Chondrocyte (in vitro differentiated cells): ENCODE measurements around the gene NOX4. TPM values are rescaled to one million over a fixed set of nuclear protein-coding genes. Genes with fewer than 3 reads are reported as not detected.

Experiments
- DNase-seq: peaks from one replicate; pipeline ENCODE4 v3.0.0; 2021; ENCODE audit warnings: mixed read lengths, low spot score
- H3K27ac Mint-ChIP-seq: one replicate; pipeline ENCODE4 v1.8.0; 2021; ENCODE audit warnings: mild to moderate bottlenecking, moderate library complexity, mixed read lengths; ENCODE audit not compliant: unreplicated experiment
- H3K27me3 Mint-ChIP-seq: 2 replicates; pipeline ENCODE4 v1.8.0; 2021; ENCODE audit warnings: low read depth, mixed read lengths
- H3K36me3 Mint-ChIP-seq: 2 replicates; pipeline ENCODE4 v1.8.0; 2021; ENCODE audit warnings: low read depth, mixed read lengths
- H3K4me1 Mint-ChIP-seq: 2 replicates; pipeline ENCODE4 v1.8.0; 2021; ENCODE audit warnings: low read depth, mild to moderate bottlenecking, mixed read lengths
- H3K4me3 Mint-ChIP-seq: one replicate; pipeline ENCODE4 v1.8.0; 2021; ENCODE audit warnings: mild to moderate bottlenecking, moderate library complexity, mixed read lengths; ENCODE audit not compliant: unreplicated experiment
- H3K9me3 Mint-ChIP-seq: 2 replicates; pipeline ENCODE4 v1.8.0; 2021; ENCODE audit warnings: low read depth, mixed read lengths
- total RNA-seq: library from RNA; stranded (reverse); gene quantifications from 3 replicates; pipeline ENCODE4 v1.2.1, GENCODE V29; 2021
- TF ChIP-seq, protein P1 (sequence below): fragments of 200-600 bp; sonication (generic); IDR thresholded peaks from 2 replicates; pipeline ENCODE4 v1.5.0; 2021; ENCODE audit warnings: antibody characterized with exemption, mild to moderate bottlenecking, moderate library complexity

The NOX4 gene
- total RNA-seq, 1 donor from 2014 or later: 39.1 TPM

DNA sequence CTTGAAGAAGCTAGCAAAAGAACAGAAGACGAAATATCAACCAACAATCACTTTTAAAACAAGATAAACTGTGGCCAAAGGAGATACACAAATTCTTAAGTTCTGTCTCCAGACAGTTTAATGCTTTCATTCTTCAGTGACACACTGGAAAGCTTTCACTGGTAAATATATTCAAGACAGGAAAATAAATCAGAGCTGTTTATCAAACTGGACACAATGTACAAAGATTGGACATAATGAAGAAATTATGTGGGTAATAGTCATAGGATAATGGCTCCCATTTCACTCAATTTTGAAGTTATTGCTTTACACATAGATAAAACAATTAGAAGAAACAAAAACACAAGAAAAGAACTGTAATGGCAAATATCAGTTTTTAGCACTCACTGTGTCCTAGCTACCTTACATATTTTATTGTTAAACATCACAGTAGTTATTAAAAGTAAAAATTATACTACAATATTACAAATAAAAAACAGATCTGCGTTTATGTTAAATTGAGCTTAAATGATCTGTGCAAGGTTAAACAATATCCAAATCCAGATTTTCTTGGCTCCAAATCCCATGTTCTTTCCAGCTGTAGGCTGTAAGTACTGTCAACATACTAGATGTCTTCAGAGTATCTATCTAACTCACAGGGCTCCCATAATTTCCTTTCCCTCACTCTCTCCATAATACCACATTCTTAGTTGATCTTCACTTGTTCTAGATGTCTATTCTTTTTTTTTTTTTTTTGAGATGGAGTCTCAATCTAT, 38.6 kb upstream of the NOX4 start:
- no peak for DNase-seq
- Mint-ChIP-seq H3K27ac (no peak overlapping the region), H3K9me3 (peaks cover 2% of the 10 kb centered on the region), H3K4me3 (no peak overlapping the region), H3K27me3 (no peaks in the 10 kb centered on the region), H3K36me3 (peaks cover 4% of the 10 kb centered on the region), H3K4me1 (no peaks in the 10 kb centered on the region)
- TF ChIP-seq, protein P1, sequence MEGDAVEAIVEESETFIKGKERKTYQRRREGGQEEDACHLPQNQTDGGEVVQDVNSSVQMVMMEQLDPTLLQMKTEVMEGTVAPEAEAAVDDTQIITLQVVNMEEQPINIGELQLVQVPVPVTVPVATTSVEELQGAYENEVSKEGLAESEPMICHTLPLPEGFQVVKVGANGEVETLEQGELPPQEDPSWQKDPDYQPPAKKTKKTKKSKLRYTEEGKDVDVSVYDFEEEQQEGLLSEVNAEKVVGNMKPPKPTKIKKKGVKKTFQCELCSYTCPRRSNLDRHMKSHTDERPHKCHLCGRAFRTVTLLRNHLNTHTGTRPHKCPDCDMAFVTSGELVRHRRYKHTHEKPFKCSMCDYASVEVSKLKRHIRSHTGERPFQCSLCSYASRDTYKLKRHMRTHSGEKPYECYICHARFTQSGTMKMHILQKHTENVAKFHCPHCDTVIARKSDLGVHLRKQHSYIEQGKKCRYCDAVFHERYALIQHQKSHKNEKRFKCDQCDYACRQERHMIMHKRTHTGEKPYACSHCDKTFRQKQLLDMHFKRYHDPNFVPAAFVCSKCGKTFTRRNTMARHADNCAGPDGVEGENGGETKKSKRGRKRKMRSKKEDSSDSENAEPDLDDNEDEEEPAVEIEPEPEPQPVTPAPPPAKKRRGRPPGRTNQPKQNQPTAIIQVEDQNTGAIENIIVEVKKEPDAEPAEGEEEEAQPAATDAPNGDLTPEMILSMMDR: no peak

DNA sequence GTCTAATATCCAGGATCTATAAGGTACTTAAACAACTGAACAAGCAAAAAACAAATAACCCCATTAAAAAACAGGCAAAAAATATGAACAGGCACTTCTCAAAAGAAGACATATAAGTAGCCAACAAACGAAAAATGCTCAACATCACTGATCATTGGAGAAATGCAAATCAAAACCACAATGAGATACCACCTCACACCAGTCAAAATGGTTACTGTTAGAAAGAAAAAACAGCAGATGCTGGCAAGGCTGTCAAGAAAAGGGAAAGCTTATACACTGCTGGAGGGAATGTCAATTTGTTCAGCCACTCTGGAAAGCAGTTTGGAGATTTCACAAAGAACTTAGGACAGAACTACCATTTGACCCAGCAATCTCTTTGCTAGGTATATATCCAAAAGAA, 30.6 kb upstream of the NOX4 start:
- Mint-ChIP-seq H3K36me3 (peaks cover 4% of the 10 kb centered on the region), H3K27ac (no peak overlapping the region), H3K27me3 (no peaks in the 10 kb centered on the region), H3K4me3 (no peak overlapping the region), H3K9me3 (peaks cover 7% of the 10 kb centered on the region), H3K4me1 (peaks cover 4% of the 10 kb centered on the region)
- TF ChIP-seq, protein P1: no peak
- DNase-seq: no peak

DNA sequence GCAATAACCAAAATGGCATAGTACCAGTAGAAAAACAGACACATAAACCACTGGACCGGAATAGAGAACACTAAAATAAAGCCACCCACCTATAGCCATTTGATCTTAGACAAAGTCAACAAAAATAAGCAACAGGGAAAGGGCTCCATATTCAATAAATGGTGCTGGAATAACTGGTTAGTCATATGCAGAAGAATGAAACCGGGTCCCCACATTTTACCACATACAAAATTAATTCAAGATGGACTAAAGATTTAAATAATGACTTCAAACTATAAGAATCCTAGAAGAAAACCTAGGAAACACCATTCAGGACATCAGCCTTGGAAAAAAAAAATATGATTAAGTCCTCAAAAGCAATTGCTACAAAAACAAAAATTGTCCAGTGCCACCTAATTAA, 30.1 kb upstream of the NOX4 start:
- peaks cover 7% of the 10 kb centered on the region for H3K9me3 Mint-ChIP-seq
- H3K36me3 Mint-ChIP-seq: peaks cover 4% of the 10 kb centered on the region
- no peak overlapping the region for H3K4me3 Mint-ChIP-seq
- H3K27ac Mint-ChIP-seq: no peak overlapping the region
- TF ChIP-seq, protein P1: no peak
- H3K4me1 Mint-ChIP-seq: peaks cover 8% of the 10 kb centered on the region
- DNase-seq: no peak
- H3K27me3 Mint-ChIP-seq: no peaks in the 10 kb centered on the region

DNA sequence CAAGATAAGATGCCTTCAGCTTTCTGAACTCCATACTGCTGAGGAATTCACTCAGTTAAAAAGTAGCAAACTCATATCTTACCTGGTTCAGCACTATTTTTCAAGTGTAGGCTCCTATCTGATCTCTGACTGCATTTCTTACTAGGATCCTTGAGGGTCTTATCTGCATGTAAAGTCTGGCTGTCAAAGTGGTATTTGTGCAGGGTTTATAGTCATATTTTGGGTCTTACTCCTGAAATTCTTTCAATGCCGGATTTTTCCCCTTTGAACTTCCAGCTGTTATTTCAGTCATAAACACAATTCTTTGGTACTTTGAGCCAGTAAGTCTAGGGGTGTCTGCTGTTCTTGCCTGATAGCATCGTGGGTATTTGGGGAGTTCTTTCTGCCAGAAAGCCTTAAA, 25.3 kb upstream of the NOX4 start:
- Mint-ChIP-seq H3K27ac (no peak overlapping the region), H3K4me3 (no peak overlapping the region), H3K4me1 (peaks cover 4% of the 10 kb centered on the region), H3K9me3 (peaks cover 15% of the 10 kb centered on the region), H3K36me3 (peaks cover 3% of the 10 kb centered on the region), H3K27me3 (no peaks in the 10 kb centered on the region)
- DNase-seq: no peak
- TF ChIP-seq, protein P1: no peak

DNA sequence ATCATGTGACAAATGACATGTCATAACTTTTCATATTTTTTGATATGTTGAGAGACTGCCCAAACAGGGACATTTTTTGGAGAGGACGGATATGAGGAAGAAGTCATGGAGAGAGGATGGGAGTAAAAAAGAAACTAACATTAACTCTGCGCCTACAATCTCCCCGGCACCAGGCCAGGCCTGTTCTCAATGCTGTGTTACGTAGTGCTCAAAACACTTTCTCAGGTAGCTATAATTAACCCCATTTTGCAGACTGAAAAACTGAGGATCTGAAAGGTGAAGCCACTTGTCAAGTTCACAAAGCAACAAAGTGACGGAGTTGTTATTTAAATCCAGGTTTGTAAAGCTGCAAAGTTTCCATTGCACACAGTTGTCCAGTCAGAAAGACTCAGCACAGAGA, 17.4 kb upstream of the NOX4 start:
- no peak for DNase-seq
- no peaks in the 10 kb centered on the region for H3K4me1 Mint-ChIP-seq
- TF ChIP-seq, protein P1: no peak
- no peaks in the 10 kb centered on the region for H3K9me3 Mint-ChIP-seq
- no peaks in the 10 kb centered on the region for H3K36me3 Mint-ChIP-seq
- H3K4me3 Mint-ChIP-seq: no peak overlapping the region
- no peak overlapping the region for H3K27ac Mint-ChIP-seq
- no peaks in the 10 kb centered on the region for H3K27me3 Mint-ChIP-seq
